Lower leg skin (tissue), 4 donors: ENCODE results near the gene E2F2. TPM values are rescaled to one million over a fixed set of nuclear protein-coding genes. Genes with fewer than 3 reads are reported as not detected.

Experiments used
- DNase-seq, 2 donors: peaks; one replicate each; pipeline ENCODE4 v3.0.0-alpha.2; 2019; ENCODE audit warnings: low spot score in 2 of 2
- H3K4me3 ChIP-seq: fragments of 200-600 bp; sonication (generic); 2 replicates; pipeline ENCODE4 v1.5.1; 2017; ENCODE audit warnings: mild to moderate bottlenecking, low read depth; ENCODE audit not compliant: poor library complexity, severe bottlenecking
- POLR2A ChIP-seq, 2 donors: fragments of 450-650 bp; IDR thresholded peaks; one replicate each; pipeline ENCODE4 v1.6.1; 2016 to 2017; ENCODE audit warnings: antibody characterized with exemption in 2 of 2, mild to moderate bottlenecking in 1 of 2, moderate library complexity in 1 of 2
- WGBS, 2 donors: methylation state at CpG; one replicate each; pipeline ENCODE4 v1.1.5; 2018; 5-methylcytosine and 5-hydroxymethylcytosine counted together
- intact Hi-C: fragments of 100-400 bp; cut with DNase I; formaldehyde crosslinking; loops from one replicate; pipeline ENCODE4 v1.15.0; 2023; ENCODE audit warnings: low total_unique reads
- total RNA-seq, 4 donors: library from RNA; depleted of rRNA; stranded (reverse); fragments of >200 nt; gene quantifications; one replicate each; pipeline ENCODE4 v1.1.0, GENCODE V29; 2016
- TF ChIP-seq, protein P1 (sequence below), 3 donors: fragments of 450-650 bp; IDR thresholded peaks; one replicate each; pipeline ENCODE4 v1.5.1; 2016; ENCODE audit warnings: antibody characterized with exemption in 3 of 3, mild to moderate bottlenecking in 3 of 3, moderate library complexity in 2 of 3

The E2F2 gene
- total RNA-seq, 4 donors from 2014 or later, result 6.0 to 12.1 (median 9.0) TPM

DNA sequence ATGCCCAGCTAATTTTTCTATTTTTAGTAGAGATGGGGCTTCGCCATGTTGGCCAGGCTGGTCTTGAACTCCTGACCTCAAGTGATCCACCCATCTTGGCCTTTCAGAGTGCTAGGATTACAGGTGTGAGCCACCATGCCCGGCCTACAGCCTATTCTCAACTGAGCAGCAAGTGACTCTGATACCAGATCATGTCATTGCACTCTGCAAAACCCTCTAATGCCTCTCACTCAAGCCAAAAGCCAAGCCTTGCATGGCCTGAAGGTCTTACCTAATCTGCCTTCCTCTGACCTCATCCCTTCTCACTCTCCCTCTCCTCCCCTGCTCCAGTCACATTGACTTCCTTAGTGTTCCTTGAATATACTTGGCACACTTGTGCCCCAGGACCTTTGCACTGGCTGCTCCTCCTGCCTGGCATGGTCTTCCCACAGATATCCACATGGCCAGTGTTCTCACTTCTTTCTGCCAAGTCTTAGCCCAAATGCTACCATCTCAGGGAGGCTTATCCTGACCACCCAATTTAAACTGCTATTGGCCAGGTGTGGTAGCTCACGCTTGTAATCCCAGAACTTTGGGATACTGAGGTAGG lies 38.8 kb downstream of the E2F2 start:
- no peak for DNase-seq
- WGBS, 2 donors, result 76 to 82% methylated on average over 3 of the region's 3 CpGs
- TF ChIP-seq, protein P1, sequence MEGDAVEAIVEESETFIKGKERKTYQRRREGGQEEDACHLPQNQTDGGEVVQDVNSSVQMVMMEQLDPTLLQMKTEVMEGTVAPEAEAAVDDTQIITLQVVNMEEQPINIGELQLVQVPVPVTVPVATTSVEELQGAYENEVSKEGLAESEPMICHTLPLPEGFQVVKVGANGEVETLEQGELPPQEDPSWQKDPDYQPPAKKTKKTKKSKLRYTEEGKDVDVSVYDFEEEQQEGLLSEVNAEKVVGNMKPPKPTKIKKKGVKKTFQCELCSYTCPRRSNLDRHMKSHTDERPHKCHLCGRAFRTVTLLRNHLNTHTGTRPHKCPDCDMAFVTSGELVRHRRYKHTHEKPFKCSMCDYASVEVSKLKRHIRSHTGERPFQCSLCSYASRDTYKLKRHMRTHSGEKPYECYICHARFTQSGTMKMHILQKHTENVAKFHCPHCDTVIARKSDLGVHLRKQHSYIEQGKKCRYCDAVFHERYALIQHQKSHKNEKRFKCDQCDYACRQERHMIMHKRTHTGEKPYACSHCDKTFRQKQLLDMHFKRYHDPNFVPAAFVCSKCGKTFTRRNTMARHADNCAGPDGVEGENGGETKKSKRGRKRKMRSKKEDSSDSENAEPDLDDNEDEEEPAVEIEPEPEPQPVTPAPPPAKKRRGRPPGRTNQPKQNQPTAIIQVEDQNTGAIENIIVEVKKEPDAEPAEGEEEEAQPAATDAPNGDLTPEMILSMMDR (IDR thresholded peaks at IDR 0.05), result no peak
- no peak for TF ChIP-seq POLR2A (IDR thresholded peaks at IDR 0.05)
- no peak overlapping the region for H3K4me3 ChIP-seq
- intact Hi-C loops, result no loop called here

DNA sequence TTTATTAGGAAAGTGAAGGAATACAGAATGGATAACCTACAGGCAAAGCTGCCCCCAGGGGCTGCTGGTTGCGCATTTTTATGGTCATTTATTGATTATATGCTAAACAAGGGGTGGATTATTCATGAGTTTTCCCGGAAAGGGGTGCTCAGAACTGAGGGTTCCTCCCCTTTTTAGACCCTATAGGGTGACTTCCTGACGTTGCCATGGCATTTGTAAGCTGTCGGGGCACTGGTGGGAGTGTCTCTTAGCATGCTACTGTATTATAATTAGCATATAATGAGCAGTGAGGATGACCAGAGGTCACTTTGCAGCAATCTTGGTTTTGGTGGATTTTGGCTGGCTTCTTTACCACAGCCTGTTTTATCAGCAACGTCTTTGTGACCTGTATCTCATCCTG lies 41.2 kb downstream of the E2F2 start:
- WGBS, 2 donors, result 49 to 63% methylated on average over 5 of the region's 5 CpGs
- H3K4me3 ChIP-seq, result no peak overlapping the region
- no peak for TF ChIP-seq POLR2A (IDR thresholded peaks at IDR 0.05)
- TF ChIP-seq, protein P1 (IDR thresholded peaks at IDR 0.05), result no peak
- no peak for DNase-seq
- intact Hi-C loops, result loop anchor here (10.0 kb wide), 1 partner anchor 65 kb away; the partner anchor contains the start of gene TCEA3

DNA sequence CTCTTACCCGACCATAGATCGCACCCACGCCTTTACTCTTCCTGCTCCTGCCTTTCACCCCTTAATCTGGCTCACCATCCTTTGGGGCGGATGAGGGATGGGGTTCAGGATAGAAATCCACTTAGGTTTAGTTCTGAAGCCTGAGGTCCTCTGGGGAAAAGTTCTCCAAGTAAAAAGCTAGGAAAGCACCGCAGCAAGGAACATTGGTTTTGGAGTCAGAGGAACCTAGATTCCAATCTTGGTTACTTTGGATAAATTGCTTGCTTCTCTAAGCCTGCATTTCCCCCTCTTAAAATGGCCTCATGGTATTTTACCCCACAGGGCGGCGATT lies 46.1 kb downstream of the E2F2 start:
- 46 to 60% methylated on average over 7 of the region's 7 CpGs for WGBS, 2 donors
- intact Hi-C loops, result loop anchor here (10.0 kb wide), 1 partner anchor 60 kb away; the partner anchor contains the start of gene TCEA3
- no peak for DNase-seq
- no peak overlapping the region for H3K4me3 ChIP-seq
- no peak for TF ChIP-seq POLR2A (IDR thresholded peaks at IDR 0.05)
- TF ChIP-seq, protein P1 (IDR thresholded peaks at IDR 0.05), result no peak

DNA sequence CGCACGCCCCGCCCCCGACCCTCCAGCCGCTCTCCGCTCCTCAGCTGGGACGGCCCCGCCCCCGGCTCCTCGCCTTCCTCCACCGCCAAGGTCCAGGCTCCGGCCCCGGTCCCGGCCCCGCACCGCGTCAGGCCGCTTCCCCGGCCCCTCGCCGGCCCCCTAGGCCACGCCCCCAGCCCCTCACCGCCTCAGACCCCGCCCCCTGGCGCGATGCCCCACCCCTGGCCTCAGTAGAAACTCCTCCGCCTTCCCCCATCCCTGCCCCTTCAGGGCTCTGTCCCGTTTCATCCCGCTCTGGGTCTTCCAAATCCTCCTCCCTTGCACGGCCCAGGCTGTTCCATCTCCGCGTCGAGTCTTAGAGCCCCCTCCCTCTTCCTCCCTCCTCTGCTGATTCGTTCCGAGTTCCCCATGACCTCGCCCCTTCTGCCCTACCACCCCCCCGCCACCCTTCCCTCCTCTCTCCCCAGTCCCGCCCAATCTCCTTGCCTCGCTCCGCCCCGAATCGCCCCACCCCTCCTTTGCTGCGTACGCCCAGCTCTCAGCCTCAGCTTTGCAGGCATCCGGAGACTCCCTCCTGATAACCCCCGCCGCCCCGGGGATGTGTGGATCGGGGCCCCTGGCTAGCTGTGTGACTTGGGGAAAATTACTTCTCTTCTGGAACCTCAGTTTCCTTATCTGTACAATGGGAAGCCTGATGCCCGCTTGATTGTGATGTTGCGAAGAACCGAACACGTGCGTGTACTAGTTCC lies 46.6 kb downstream of the E2F2 start:
- 11 to 12% methylated on average over 28 of the region's 54 CpGs for WGBS, 2 donors
- peak; percentile 93 to 98 for DNase-seq

DNA sequence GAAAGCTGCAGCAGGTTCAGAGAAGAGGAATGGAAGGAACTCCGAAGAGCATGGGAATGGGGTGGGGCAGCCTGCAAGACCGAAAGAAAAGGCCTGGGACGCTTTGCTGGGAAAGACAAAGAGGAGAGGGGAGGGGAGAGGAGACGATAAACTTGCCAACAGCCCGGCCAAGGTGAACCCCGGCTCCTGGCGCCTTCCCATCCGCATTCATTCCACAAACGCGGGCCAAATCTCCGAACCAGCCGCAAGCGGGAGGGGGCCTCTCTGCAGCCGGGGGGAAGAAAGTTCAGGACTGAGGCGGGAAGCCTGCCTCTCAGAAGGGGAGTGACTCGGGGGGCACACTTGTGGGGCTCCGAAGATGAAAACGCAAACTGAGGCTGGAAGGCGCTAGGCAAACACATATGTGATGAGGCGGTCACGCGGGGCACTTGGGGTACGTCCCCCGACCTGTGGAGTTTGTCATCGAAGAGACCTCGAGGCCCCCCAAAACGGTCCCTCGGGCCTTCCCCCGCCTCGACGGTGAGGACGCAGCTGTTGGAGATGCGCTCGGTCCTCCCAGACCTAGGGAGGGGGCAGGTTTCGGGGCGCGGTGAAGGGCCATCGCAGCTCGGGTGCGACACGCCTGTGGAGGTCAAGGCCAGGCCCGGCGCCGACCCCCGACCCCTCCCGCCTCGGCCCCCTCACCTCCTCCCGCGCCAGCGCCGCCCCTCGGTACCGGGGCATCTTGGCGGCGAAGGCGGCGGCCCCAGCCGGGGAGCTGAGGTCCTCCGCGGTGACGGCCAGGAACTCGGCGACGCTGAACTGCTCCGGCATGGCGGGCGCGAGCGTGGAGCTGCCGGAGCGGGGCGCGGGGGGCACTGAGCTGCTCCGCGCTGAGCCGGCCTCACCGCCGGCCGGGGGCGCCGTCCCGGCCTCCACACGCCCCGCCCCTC lies 47.4 kb downstream of the E2F2 start, which contains the start of gene ASAP3:
TSS of gene ASAP3 (minus strand) at position 859 of the 932 bp plus-strand sequence. CDS start at position 813, 46 bp downstream.
- H3K4me3 ChIP-seq, result peak within 1 kb of the TSS; percentile 74
- peak; percentile 30 to 88 for DNase-seq
- TF ChIP-seq POLR2A (IDR thresholded peaks at IDR 0.05), result no peak
- TF ChIP-seq, protein P1 (IDR thresholded peaks at IDR 0.05), result no peak
- intact Hi-C loops, result loop anchor here (10.0 kb wide), 1 partner anchor 59 kb away; the partner anchor contains the start of gene TCEA3
- WGBS, 2 donors, result 1 to 2% methylated on average over 45 to 50 of the region's 84 CpGs

More for the DNA sequence above, 46.6 kb downstream of the E2F2 start:
- peak overlapping the region; percentile 74 for H3K4me3 ChIP-seq
- TF ChIP-seq, protein P1 (IDR thresholded peaks at IDR 0.05), result no peak
- intact Hi-C loops, result loop anchor here (10.0 kb wide), 1 partner anchor 60 kb away; the partner anchor contains the start of gene TCEA3
